GM18858 (cell line): Measurements from ENCODE around the gene SHMT1.
"Not testable (repeated sequence)": the region's sequence is repeated elsewhere in the genome, so short reads cannot be mapped to it uniquely, and the experiment has no call there.

ENCODE experiments used
- ATAC-seq: cut with Tn5 transposase; IDR thresholded peaks from one replicate; pipeline ENCODE4 v1.9.1; 2021; ENCODE audit not compliant: unreplicated experiment

The SHMT1 gene

GRCh38 chr17:18363101-18364049, at the start of gene SHMT1:
SHMT1 (minus strand) TSS chr17:18363550; CDS start chr17:18355981, 7,569 bp downstream.
- peak; percentile 96 for ATAC-seq

- ATAC-seq = not testable (repeated sequence)
These were observed 48.7 kb upstream of the SHMT1 start for GRCh38 chr17:18412001-18412538.

GRCh38 chr17:18411377-18411864, 48.1 kb upstream of the SHMT1 start:
- ATAC-seq = not testable (repeated sequence)

- ATAC-seq = not testable (repeated sequence)
These were observed 47.4 kb upstream of the SHMT1 start for GRCh38 chr17:18410736-18411135.

DNA sequence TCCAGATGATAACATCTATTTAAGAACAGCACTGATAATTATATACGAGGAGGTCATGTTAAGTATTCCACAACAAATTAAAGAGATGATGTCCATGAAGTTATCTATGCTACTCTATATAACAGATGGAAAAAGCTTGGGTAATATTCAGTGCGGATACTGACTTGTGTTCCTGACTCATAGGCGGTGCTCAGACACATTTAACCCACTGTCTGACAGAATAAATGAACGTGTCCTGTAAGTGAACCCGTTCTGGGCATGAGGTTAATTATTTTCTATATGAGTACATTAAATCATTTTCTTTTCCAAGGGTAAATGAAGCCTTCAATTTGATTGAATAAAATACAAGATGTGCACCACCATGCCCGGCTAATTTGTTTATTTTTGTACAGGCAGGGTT, 46.0 kb upstream of the SHMT1 start:
- ATAC-seq = not testable (repeated sequence)

- not testable (repeated sequence) for ATAC-seq
These were observed 45.6 kb upstream of the SHMT1 start for GRCh38 chr17:18408906-18409305.

- peak; percentile 77 for ATAC-seq
These were observed 40.3 kb upstream of the SHMT1 start for GRCh38 chr17:18403604-18404003.

GRCh38 chr17:18403166-18403565, 39.8 kb upstream of the SHMT1 start:
- peak; percentile 6 for ATAC-seq

DNA sequence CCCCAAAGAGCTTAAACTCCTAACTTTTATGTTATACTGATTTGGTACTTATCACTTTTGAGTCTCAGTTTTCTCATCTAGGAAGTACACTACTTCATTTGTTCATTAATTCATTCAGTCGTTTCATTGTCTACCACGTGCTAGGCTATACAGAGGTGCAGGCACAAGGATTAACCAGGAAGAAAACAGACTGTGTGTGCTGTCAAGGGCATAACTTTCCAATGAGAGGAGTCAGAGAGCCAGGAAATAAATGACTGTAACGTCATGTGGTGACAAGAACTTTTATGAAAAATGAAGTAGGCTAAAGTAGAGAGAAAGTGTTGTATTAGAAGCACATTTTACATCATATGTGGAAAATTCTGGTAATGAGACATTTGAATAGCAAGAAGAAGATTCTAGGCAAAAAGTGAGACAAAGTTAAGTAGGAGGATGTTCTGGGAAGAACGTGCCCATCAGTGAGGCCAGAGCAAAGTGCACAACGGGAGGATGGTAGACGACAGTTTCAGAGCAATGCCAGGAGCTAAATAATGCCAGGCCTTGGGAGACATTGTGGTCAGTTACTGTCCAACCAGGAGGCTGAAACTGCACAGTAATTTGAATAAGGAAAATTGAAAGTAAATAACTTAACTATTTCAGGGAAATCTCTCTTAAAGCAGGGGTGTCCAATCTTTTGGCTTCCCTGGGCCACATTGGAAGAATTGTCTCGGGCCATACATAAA, 38.7 kb upstream of the SHMT1 start:
- not testable (repeated sequence) for ATAC-seq

DNA sequence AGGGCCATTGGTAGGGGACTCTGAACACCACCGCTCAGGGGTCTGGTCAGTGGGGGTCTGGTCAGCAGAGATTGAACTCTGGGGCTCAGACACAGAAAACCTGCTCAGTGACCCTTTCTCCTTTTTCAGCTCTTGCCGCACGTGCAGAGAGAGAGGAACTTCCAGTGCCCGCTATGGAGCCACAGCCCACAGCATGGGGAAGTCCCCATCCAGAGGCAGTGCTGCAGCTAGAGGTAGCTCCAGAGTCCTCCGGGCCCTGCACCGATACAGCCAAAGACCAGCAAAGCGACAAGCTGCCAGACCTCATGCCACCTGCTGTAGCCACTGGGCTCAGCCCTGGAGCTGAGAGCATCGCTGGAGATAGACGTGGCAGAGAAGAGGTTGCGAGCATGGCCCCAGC, 25.4 kb upstream of the SHMT1 start:
- ATAC-seq = not testable (repeated sequence)

- ATAC-seq = not testable (repeated sequence)
These were observed 24.9 kb upstream of the SHMT1 start for GRCh38 chr17:18388266-18388665.

GRCh38 chr17:18387583-18387982, 24.2 kb upstream of the SHMT1 start:
- ATAC-seq = not testable (repeated sequence)

DNA sequence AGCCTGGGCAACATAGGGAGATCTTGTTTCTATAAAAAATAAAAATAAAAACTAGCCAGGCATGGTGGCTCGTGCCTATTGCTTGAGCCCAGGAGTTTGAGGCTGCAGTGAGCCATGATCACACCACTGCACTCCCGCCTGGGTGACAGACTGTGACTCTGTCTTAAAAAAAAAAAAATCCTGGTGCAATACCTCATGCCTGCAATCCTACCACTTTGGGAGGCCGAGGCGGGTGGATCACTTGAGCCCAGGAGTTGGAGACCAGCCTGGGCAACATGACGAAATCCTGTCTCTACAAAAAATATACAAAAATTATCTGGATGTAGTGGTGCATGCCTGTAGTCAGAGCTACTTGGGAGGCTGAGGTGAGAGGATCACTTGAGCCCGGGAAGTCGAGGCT, 20.9 kb upstream of the SHMT1 start:
- not testable (repeated sequence) for ATAC-seq

DNA sequence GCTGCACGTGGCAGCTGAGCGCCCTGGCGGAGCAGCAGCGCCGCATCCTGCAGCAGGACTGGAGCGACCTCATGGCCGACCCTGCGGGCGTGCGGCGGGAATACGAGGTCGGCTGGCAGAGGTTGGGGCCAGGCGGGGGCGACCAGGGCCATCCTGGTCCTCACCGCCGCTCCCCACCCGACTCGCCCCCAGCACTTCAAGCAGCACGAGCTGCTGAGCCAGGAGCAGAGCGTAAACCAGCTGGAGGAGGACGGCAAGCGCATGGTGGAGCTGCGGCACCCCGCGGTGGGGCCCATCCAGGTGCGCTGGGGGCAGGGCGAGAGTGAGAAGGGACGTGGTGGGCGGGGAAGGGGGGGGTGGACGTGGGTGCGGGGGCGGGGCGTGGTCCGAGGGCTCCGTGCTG, 19.7 kb upstream of the SHMT1 start:
- ATAC-seq = not testable (repeated sequence)

DNA sequence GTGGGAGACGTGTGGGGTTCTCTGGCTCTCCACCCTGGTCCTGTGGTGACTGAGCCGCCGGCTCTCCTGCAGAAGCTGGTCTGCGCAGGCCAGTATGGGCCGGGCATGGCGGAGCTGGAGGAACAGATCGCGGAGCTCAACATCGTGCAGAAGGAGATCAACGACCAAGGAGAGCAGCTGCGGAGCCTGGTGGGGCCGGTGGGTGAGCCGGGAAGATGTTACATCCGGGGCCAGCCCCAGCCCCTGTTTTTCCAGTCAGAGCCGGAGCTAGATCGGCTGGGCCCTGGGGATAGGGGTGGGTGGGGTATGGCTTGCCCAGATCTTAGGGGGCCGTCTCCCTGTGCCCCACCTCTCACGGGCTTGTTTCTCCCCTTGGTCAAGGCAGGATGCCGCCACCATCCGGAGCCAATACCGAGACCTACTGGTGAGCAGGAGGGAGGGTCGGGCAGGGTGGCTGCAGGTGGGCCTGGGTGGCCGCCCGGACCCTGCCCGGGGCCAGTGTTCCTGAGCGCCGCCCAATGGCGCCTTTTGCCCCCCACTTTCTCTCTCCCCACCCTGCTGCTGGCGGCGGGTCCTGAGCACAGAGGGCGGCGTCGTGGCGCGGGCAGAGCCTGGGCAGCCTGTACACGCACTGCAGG, 19.2 kb upstream of the SHMT1 start:
- ATAC-seq = no peak

DNA sequence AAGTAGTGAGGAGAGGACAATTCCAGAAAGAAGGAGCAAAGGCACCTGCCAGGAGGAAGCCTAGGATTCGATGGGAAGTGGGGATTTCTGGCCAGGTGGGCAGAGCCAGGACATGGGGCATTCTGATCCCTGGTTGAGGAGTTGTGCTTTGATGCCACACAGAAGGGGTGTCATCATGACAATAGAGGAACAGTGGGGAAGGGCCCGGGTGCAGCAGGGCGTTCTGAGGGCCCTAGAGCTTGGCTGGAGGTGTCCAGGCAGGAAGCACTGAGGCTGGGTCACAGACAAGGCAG, 18.5 kb upstream of the SHMT1 start:
- no peak for ATAC-seq

DNA sequence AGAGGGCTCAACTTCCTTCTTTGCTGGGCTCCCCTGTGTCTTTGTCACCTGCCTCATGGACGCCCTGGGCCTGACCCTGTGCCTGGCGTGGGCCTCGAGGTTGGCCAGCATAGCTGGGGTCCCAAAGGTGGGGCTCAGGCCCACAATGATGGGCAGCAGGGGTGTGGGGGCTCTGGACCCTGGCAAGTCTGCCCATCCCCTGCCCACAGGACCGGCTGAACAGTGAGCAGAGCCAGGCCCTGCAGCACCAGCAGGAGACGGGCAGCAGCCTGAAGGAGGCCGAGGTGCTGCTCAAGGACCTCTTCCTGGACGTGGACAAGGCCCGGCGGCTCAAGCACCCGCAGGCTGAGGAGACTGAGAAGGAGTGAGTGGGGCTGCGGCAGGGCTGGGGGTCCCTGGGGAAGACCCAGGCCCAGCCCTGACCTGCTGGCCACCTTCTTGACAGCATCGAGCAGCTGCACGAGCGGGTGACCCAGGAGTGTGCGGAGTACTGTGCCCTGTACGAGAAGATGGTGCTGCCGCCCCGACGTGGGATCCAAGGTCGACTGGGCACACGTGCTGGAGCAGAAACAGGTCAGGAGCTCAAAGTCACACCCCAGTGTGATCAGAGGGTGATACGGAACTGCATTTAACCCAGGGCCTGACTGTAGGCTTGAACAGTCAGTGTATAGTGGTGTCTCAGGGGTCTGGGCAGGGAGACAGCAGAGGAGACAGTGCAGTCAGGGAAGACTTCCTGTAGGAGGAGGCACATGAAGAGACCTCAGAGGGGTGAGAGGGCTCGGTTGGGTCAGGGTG, 18.0 kb upstream of the SHMT1 start:
- ATAC-seq = no peak

DNA sequence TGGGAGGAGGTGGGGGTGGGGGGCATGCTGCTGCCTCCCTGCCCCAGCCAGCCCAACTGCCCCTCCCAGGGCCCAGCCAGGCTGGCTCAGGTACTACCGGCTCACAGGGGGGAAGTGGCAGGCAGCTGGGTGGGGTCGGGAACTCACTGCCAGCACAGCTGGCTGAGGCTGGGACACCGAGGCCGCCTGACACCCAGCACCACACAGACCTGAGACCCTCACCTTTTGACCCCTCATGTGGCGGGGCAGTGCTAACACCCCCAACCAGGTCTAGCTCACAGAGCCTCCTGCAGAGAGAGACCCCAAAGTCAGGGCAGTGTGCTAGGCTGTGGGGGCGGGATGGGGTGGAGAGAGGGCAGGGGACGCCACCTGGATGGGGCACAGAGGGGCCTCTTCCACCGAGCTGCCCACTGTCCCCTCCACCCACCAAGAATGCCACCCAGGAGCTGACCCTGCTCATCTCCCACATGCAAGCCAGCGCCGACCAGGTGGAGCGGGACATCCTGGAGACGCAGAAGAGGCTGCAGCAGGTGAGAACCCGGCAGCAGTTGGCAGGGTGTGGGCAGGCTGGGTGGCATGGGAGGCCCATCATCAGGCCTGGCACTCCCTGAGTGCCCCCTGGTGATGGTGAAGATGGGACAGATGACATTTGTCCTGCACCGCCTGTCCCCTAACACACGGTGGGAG, 17.3 kb upstream of the SHMT1 start:
- ATAC-seq = no peak

- no peak for ATAC-seq
These were observed 16.1 kb upstream of the SHMT1 start for GRCh38 chr17:18379246-18380146.
